Panc1 (cell line): ENCODE measurements around the gene FGD4. TPM values are rescaled to one million over a fixed set of nuclear protein-coding genes. Genes with fewer than 3 reads are reported as not detected.

Experiments used
- ATAC-seq: fragments of 200-7000 bp; cut with Tn5 transposase; 2 replicates; pipeline ENCODE4 v1.9.1; 2020; ENCODE audit warnings: mild to moderate bottlenecking, moderate library complexity
- BruUV-seq: library from RNA; stranded (reverse); fragments of 400-500 nt; replicated peaks from 2 replicates; lab custom pipeline; 2021; lab: Mats Ljungman, UMichigan
- CTCF ChIA-PET: fragments of 300-600 bp; sonication (Branson Sonifier 250); formaldehyde crosslinking; loops from one replicate; lab custom pipeline; 2022; ENCODE audit warnings: antibody characterized with exemption; lab: Charles Lee
- POLR2A ChIA-PET: fragments of 300-600 bp; sonication (Branson Sonifier 250); formaldehyde crosslinking; loops from one replicate; lab custom pipeline; 2022; ENCODE audit warnings: antibody characterized with exemption; lab: Charles Lee
- DNase-seq: peaks from one replicate; pipeline ENCODE4 v3.0.0-alpha.2; 2010; ENCODE audit warnings: low read depth, low spot score
- H3K27ac ChIP-seq: 2 replicates; pipeline ENCODE4 v1.5.1; 2011; ENCODE audit warnings: mild to moderate bottlenecking, low read length, inconsistent platforms
- H3K27me3 ChIP-seq: fragments of 200-500 bp; sonication (Bioruptor generic); 2 replicates; pipeline ENCODE4 v1.6.0; 2014; ENCODE audit warnings: low read length, inconsistent platforms; ENCODE audit not compliant: control insufficient read depth, insufficient read depth
- H3K36me3 ChIP-seq: fragments of 200-500 bp; sonication (Bioruptor generic); 2 replicates; pipeline ENCODE4 v1.5.1; 2014; ENCODE audit warnings: inconsistent platforms, mild to moderate bottlenecking, low read length, moderate library complexity; ENCODE audit not compliant: control insufficient read depth, insufficient read depth
- H3K4me1 ChIP-seq: 2 replicates; pipeline ENCODE4 v1.5.1; 2011; ENCODE audit warnings: inconsistent platforms, mild to moderate bottlenecking, low read length, moderate library complexity; ENCODE audit not compliant: control insufficient read depth, insufficient read depth
- H3K4me3 ChIP-seq, 2 experiments: 2 replicates each; pipeline ENCODE4 v1.5.1; 2011 to 2012; ENCODE audit warnings: low read depth in 2 of 2, low read length in 2 of 2, mild to moderate bottlenecking in 2 of 2, inconsistent platforms in 1 of 2, moderate library complexity in 1 of 2
- H3K9me3 ChIP-seq: fragments of 200-500 bp; sonication (Bioruptor generic); 2 replicates; pipeline ENCODE4 v1.5.1; 2014; ENCODE audit warnings: low read depth, mild to moderate bottlenecking, inconsistent platforms, low read length, moderate library complexity; ENCODE audit not compliant: control insufficient read depth, insufficient read depth
- POLR2AphosphoS5 ChIP-seq: IDR thresholded peaks from 2 replicates; pipeline ENCODE4 v1.6.1; 2012; ENCODE audit warnings: mild to moderate bottlenecking, low read depth, low read length, moderate library complexity
- SIN3A ChIP-seq: IDR thresholded peaks from 2 replicates; pipeline ENCODE4 v1.6.1; 2012; ENCODE audit warnings: low read depth, mild to moderate bottlenecking, low read length, moderate library complexity, borderline replicate concordance; ENCODE audit not compliant: insufficient read depth
- TCF7L2 ChIP-seq: IDR thresholded peaks from 2 replicates; pipeline ENCODE4 v1.6.1; 2011; ENCODE audit warnings: mild to moderate bottlenecking, low read depth, low read length, inconsistent platforms
- in situ Hi-C: cut with HindIII; loops from 2 replicates; pipeline ENCODE4 v1.10.0; 2016; ENCODE audit warnings: low sequenced_read_pairs, low pct_unique_long_range_greater_than_20kb
- intact Hi-C: fragments of 100-400 bp; cut with micrococcal nuclease; formaldehyde crosslinking; loops from one replicate; pipeline ENCODE4 v1.10.0; 2022; ENCODE audit not compliant: unreplicated experiment
- total RNA-seq: library from RNA; stranded (reverse); gene quantifications from one replicate; pipeline ENCODE4 v1.2.1, GENCODE V29; 2021; ENCODE audit not compliant: unreplicated experiment
- TF ChIP-seq, protein P1 (sequence below), 2 experiments: IDR thresholded peaks; 2 replicates each; pipeline ENCODE4 v1.6.1; 2011 to 2012; ENCODE audit warnings: low read depth in 2 of 2, control low read depth in 1 of 2, low read length in 1 of 2, mild to moderate bottlenecking in 1 of 2, moderate library complexity in 1 of 2; ENCODE audit not compliant: insufficient read depth in 1 of 2
- TF ChIP-seq, protein P2 (sequence below): fragments of 450-650 bp; IDR thresholded peaks from 2 replicates; pipeline ENCODE4 v1.5.1; 2017; ENCODE audit warnings: mild to moderate bottlenecking

The FGD4 gene
- total RNA-seq, 1 experiment from 2014 or later: 5.0 TPM

DNA sequence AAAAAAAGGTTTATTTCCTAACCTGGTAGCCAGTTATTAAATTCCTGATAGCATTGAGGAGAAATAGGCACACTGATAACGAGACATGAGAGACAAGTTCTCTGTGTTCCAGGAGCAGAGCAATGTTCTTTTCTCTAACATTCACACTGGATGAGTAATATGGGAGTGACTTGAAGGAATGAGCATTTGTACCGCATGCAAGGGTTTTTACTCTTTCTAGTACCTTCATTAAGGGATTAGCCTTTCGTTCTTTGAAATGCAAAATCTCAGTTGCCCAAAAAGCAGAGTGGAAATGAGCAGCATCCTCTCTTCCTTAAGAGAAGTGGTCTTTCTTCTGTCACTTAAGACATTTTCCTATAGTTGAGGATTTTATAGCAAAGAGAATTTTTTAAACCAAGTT, 54.7 kb downstream of the FGD4 start:
- in situ Hi-C loops (no loop called here), intact Hi-C loops (loop anchor here (10.0 kb wide), 2 partner anchors 89 to 281 kb away; no protein-coding TSS in a partner anchor)
- CTCF ChIA-PET: interaction anchor here (0.8 kb wide), 1 partner anchor 217 kb away, joined by 3 read pairs; no protein-coding TSS in a partner anchor
- DNase-seq (no peak), ATAC-seq (no peak)
- no peaks in the 10 kb centered on the region for H3K9me3 ChIP-seq
- POLR2A ChIA-PET: no interaction called here
- no peaks in the 10 kb centered on the region; the same call in 1 of the 2 replicates for H3K27me3 ChIP-seq
- BruUV-seq: no TSS peak
- peak overlapping the region; percentile 7; the same call in 1 of the 2 replicates for H3K27ac ChIP-seq
- no peak overlapping the region for H3K4me3 ChIP-seq
- peaks cover 41% of the 10 kb centered on the region for H3K4me1 ChIP-seq
- TF ChIP-seq, protein P1, sequence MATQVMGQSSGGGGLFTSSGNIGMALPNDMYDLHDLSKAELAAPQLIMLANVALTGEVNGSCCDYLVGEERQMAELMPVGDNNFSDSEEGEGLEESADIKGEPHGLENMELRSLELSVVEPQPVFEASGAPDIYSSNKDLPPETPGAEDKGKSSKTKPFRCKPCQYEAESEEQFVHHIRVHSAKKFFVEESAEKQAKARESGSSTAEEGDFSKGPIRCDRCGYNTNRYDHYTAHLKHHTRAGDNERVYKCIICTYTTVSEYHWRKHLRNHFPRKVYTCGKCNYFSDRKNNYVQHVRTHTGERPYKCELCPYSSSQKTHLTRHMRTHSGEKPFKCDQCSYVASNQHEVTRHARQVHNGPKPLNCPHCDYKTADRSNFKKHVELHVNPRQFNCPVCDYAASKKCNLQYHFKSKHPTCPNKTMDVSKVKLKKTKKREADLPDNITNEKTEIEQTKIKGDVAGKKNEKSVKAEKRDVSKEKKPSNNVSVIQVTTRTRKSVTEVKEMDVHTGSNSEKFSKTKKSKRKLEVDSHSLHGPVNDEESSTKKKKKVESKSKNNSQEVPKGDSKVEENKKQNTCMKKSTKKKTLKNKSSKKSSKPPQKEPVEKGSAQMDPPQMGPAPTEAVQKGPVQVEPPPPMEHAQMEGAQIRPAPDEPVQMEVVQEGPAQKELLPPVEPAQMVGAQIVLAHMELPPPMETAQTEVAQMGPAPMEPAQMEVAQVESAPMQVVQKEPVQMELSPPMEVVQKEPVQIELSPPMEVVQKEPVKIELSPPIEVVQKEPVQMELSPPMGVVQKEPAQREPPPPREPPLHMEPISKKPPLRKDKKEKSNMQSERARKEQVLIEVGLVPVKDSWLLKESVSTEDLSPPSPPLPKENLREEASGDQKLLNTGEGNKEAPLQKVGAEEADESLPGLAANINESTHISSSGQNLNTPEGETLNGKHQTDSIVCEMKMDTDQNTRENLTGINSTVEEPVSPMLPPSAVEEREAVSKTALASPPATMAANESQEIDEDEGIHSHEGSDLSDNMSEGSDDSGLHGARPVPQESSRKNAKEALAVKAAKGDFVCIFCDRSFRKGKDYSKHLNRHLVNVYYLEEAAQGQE (IDR thresholded peaks at IDR 0.05; ENCODE audit: insufficient read depth in 1 of 2, low read depth in 2 of 2, low read length in 1 of 2): no peak
- TF ChIP-seq SIN3A (no peak), TCF7L2 (no peak), POLR2AphosphoS5 (no peak)
- TF ChIP-seq, protein P2, sequence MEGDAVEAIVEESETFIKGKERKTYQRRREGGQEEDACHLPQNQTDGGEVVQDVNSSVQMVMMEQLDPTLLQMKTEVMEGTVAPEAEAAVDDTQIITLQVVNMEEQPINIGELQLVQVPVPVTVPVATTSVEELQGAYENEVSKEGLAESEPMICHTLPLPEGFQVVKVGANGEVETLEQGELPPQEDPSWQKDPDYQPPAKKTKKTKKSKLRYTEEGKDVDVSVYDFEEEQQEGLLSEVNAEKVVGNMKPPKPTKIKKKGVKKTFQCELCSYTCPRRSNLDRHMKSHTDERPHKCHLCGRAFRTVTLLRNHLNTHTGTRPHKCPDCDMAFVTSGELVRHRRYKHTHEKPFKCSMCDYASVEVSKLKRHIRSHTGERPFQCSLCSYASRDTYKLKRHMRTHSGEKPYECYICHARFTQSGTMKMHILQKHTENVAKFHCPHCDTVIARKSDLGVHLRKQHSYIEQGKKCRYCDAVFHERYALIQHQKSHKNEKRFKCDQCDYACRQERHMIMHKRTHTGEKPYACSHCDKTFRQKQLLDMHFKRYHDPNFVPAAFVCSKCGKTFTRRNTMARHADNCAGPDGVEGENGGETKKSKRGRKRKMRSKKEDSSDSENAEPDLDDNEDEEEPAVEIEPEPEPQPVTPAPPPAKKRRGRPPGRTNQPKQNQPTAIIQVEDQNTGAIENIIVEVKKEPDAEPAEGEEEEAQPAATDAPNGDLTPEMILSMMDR: no peak
- H3K36me3 ChIP-seq: no peaks in the 10 kb centered on the region

DNA sequence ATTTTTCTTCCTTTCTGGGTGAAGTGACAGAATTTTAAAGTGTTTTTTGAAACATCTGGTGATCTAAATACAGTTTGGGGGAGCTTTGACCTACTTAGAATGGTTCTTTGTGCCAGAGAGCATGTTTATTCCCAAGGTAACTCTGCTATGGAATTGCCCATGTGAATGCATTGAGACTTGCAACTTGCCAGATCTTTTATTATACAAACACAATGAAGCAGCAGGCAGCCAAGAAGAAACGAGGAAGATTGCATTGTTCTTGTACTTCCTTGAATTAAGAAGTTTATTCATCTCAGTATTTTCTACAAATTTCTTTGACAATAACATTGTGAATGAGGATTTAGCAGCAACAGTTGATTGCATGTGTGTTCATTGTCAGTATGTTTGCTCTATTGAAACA, 55.5 kb downstream of the FGD4 start:
- H3K9me3 ChIP-seq: no peaks in the 10 kb centered on the region
- no peaks in the 10 kb centered on the region; the same call in 1 of the 2 replicates for H3K27me3 ChIP-seq
- intact Hi-C loops: loop anchor here (1.0 to 10.0 kb wide), 4 partner anchors 90 to 280 kb away; no protein-coding TSS in a partner anchor
- BruUV-seq: no TSS peak
- POLR2A ChIA-PET: no interaction called here
- in situ Hi-C loops: no loop called here
- CTCF ChIA-PET: interaction anchor here (1.2 to 3.1 kb wide), 2 partner anchors 79 to 203 kb away, joined by 3 to 13 read pairs; no protein-coding TSS in a partner anchor
- H3K4me1 ChIP-seq: peaks cover 41% of the 10 kb centered on the region
- no peak overlapping the region for H3K4me3 ChIP-seq
- TF ChIP-seq SIN3A (no peak), TCF7L2 (no peak), POLR2AphosphoS5 (no peak)
- TF ChIP-seq, protein P2: no peak
- TF ChIP-seq, protein P1 (IDR thresholded peaks at IDR 0.05; ENCODE audit: insufficient read depth in 1 of 2, low read depth in 2 of 2, low read length in 1 of 2): no peak
- no peak overlapping the region for H3K27ac ChIP-seq
- DNase-seq (no peak), ATAC-seq (no peak)
- no peaks in the 10 kb centered on the region for H3K36me3 ChIP-seq
